Mesodermal cell (in vitro differentiated cells): Measurements from ENCODE around the gene PKNOX2.
A peak's percentile ranks its signal among the peaks of the same experiment; 100 is the strongest.

Source experiments
- H3K27ac ChIP-seq: 2 replicates; pipeline ENCODE4 v1.7.0; 2013; ENCODE audit warnings: mild to moderate bottlenecking, low read depth, low read length, moderate library complexity; ENCODE audit not compliant: severe bottlenecking
- H3K36me3 ChIP-seq: 2 replicates; pipeline ENCODE4 v1.7.1; 2013; ENCODE audit warnings: mild to moderate bottlenecking, low read length, moderate library complexity; ENCODE audit not compliant: control insufficient read depth, insufficient read depth
- H3K4me1 ChIP-seq: one replicate; pipeline ENCODE4 v1.7.1; 2013; ENCODE audit warnings: mild to moderate bottlenecking, low read length; ENCODE audit not compliant: insufficient read depth, control insufficient read depth, poor library complexity, severe bottlenecking
- H3K4me3 ChIP-seq: 2 replicates; pipeline ENCODE4 v1.7.0; 2013; ENCODE audit warnings: low read length, control low read depth, mild to moderate bottlenecking; ENCODE audit not compliant: insufficient read depth, poor library complexity, severe bottlenecking; ENCODE audit errors: extremely low read depth
- H3K9me3 ChIP-seq: 2 replicates; pipeline ENCODE4 v1.7.1; 2013; ENCODE audit warnings: mild to moderate bottlenecking, low read length, moderate library complexity; ENCODE audit not compliant: control insufficient read depth
- WGBS, 2 experiments: methylation state at CpG; one replicate each; pipeline ENCODE4 v1.1.5; 2013; ENCODE audit warnings: missing lambda C conversion rate in 2 of 2; ENCODE audit not compliant: insufficient coverage in 2 of 2; 5-methylcytosine and 5-hydroxymethylcytosine counted together

Gene PKNOX2

DNA sequence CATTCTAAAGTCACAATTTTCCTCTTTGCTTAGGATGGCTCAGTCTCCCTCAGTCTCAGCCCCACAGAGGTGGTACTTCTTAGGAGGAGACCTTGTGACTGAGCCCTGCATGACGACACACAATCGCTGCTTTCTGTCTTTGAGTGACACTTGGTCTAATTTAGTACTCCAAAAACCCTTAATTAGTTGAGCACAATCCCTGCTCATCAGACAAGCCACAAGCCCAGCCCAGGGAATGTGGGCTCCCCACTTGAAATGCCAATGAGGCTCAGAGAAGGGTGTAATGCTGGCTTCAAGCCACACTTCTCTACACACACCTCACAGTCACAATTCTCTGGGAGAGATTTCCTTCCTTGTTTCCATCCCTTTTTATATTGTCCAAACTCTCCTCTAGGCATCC lies 229.7 kb downstream of the PKNOX2 start:
- no peak overlapping the region for H3K27ac ChIP-seq

DNA sequence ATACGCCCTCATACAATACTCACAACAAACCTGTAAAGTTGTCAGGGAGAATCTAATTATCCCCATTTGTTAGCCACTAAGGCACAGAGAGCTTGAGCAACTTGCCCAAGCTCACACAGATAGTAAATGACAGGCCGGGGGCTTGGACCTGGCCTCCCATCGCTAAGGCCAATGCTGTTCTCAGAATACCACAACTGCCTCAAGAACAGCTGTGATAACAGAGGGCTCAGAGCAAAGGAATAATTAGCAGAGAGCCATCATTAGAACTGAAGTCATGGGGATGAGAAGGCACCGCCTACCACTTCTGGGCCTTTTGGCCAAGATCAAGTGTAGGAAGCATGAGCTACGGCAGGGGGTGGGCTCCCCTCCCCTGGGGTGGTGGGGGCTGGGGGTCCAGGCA lies 232.9 kb downstream of the PKNOX2 start:
- peaks cover 13% of the 10 kb centered on the region for H3K4me1 ChIP-seq
- no peaks in the 10 kb centered on the region for H3K9me3 ChIP-seq
- H3K4me3 ChIP-seq: no peak overlapping the region
- H3K36me3 ChIP-seq: no peaks in the 10 kb centered on the region
- 89 to 93% methylated on average over 3 to 4 of the region's 5 CpGs for WGBS, 2 experiments
- no peak overlapping the region for H3K27ac ChIP-seq

More for the DNA sequence above, 229.7 kb downstream of the PKNOX2 start:
- 85 to 94% methylated on average over 2 of the region's 2 CpGs for WGBS, 2 experiments
- H3K4me1 ChIP-seq: peaks cover 12% of the 10 kb centered on the region
- no peaks in the 10 kb centered on the region for H3K36me3 ChIP-seq
- no peaks in the 10 kb centered on the region for H3K9me3 ChIP-seq
- H3K4me3 ChIP-seq: no peak overlapping the region

DNA sequence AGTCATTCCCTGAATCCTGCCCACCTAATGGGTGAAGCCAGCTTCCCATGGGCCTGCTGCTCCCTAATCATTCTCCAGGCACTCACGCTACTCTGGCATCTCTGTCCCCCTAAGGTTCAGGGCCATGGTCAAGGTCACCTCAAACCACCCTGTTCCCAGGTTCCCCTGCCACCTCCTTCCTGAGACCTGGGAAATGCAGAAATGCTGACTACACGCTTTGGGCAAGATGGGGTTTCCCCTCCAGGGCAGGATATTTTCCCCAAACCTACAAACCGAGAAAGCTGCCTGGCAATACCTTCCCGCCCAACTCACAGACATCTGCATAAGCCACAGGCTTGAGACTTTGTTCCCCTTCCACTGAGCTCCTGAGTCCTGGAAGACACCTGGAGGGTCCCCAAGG lies 233.9 kb downstream of the PKNOX2 start:
- Histone ChIP-seq H3K4me3 (no peak overlapping the region), H3K9me3 (no peaks in the 10 kb centered on the region), H3K27ac (no peak overlapping the region), H3K4me1 (peaks cover 14% of the 10 kb centered on the region), H3K36me3 (no peaks in the 10 kb centered on the region)
- WGBS, 2 experiments: 92 to 94% methylated on average over 2 to 3 of the region's 4 CpGs

DNA sequence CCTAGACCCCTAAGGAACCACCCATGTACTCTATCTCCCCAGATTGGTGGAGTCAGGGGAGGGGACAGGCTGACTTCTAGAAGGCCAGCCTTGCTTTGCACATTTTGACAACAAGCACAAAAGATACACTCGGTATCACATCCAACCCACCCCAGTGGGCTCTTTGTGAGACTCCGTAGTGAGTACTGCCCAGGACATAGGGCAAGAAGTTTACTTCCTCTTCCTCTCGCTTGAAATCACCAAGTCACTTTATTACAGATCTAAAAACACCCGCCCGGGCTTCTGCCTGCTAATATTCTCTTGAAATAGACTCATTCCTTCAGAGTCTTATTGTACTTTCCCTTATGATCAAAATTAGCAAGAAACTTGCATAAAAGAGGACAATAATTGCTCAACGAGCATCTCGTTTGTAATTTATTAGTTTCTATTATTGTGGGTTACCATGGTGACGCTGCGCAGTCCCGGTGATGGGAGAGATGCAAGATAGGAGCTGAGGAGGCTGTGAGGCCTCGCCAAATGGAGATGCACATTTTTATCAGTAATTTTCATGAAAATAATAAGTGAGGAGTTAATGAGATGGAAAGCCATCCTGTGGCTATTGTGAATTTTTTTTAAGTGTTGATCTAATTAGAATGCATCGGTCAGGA lies 234.6 kb downstream of the PKNOX2 start:
- H3K9me3 ChIP-seq: no peaks in the 10 kb centered on the region
- H3K27ac ChIP-seq: no peak overlapping the region
- H3K4me1 ChIP-seq: peaks cover 18% of the 10 kb centered on the region
- H3K4me3 ChIP-seq: no peak overlapping the region
- 95 to 96% methylated on average over 11 to 12 of the region's 12 CpGs for WGBS, 2 experiments
- H3K36me3 ChIP-seq: no peaks in the 10 kb centered on the region

DNA sequence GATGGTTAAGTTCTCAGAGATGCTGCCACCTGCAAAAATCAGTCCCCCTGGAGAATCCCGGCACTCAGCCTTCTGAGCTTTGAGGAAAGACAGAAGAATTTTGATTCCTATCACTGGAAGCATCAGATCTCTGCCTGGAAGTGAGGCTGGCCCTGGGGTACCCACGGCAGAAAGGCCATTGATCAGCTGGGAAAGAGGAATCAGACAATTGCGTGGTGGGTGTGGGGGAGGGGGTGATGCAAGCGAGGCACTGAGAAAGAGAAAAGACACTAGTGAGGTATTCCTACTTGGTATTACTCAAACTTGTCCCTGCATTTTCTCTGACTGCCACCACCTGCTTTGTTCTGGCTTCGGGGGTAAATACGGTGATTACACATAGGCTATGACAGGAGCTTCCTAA lies 235.4 kb downstream of the PKNOX2 start:
- Histone ChIP-seq H3K4me3 (no peak overlapping the region), H3K9me3 (no peaks in the 10 kb centered on the region), H3K36me3 (no peaks in the 10 kb centered on the region), H3K27ac (no peak overlapping the region), H3K4me1 (peaks cover 26% of the 10 kb centered on the region)
- WGBS, 2 experiments: 82 to 84% methylated on average over 4 to 6 of the region's 6 CpGs

DNA sequence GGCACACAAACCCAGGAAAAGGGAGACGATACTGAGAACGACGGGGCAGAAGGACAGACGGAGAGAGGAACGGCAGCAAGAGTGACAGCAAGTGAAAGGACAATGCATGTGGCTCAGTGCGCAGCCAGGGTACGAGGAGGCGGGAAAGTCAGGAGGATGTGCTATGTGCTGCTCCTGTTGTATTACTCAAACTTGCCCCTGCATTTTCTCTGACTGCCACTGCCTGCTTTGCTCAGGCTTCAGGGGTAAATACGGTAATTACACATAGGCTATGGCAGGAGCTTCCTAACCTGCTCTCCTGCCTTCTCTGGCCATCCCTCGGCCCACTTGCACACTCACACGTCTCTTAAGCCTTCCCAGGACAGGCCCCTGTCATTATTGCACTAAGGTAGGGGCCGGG lies 236.7 kb downstream of the PKNOX2 start:
- WGBS, 2 experiments: 75 to 82% methylated on average over 11 to 12 of the region's 12 CpGs
- Histone ChIP-seq H3K36me3 (no peaks in the 10 kb centered on the region), H3K4me3 (no peak overlapping the region), H3K4me1 (peaks cover 26% of the 10 kb centered on the region), H3K9me3 (no peaks in the 10 kb centered on the region), H3K27ac (no peak overlapping the region)

DNA sequence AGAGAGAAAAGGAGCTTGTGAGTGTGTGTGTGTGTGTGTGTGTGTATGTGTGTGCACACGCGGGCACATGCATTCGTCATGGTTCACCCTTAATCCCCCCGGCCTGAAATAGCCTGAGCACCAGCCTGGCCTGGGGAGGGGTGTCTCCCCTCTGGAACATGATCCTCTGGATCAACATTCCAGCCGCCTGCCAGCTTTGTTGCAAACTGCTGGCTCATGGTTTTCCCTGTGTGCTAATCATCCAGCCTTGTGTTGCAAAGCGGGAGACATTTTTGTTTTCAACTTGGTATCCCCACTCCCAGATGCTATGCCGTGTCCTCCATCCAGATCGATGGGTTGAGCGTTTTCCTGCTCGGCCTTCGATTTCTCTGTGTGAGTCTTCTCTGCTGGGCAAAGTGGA lies 237.2 kb downstream of the PKNOX2 start:
- no peaks in the 10 kb centered on the region for H3K9me3 ChIP-seq
- H3K4me3 ChIP-seq: no peak overlapping the region
- H3K27ac ChIP-seq: no peak overlapping the region
- no peaks in the 10 kb centered on the region for H3K36me3 ChIP-seq
- H3K4me1 ChIP-seq: peaks cover 26% of the 10 kb centered on the region
- WGBS, 2 experiments: 80 to 89% methylated on average over 4 to 11 of the region's 11 CpGs

DNA sequence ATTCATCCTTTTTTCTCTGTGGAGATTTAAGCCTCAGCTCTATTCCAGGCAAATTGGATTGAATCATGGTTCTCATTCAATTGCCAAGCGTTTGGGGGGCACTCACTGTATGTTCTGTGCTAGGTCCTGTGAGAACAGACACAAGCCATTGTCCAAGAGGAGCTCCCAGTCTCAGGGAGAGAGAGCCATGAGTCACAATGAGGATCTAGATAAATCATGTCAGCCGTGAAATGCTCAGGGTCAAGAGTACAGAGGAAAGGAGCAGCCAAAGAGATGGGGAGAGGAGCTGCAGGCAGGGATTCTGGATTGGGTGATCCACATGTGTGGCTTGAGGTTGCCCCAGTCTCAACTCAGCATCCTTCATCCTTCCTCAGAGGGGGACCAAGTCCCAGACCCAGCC lies 237.9 kb downstream of the PKNOX2 start:
- 95 to 100% methylated on average over 2 of the region's 2 CpGs for WGBS, 2 experiments

DNA sequence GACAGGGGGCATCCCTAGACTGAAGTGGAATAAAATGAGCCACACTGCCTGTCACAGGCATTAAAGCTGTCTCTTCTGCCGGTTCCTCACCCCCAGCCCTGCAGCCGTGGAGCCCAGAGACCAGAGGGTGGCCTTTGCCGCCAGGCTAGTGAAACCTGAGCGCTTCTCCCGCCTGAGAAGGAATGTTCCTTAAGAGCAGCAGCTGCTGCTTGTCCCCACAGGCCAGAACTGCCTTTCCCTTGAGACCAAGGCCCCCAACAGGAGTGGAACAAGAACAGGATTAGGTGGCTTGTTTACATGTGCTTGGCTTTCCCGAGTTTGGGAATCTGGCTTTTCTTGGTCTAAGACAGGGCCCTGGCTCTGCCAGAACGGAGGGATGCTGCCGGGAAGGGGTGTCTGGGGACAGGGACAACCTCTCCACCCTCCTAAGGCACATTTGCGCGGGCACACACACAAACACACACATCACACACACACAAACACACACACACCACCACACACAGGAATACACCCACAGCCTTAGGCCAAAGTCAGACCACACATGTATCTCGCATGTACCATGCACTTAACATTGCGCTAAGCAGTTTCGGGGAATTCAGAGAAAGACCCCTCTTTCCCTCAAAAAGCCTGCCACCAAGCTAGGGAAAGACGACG lies 239.7 kb downstream of the PKNOX2 start:
- H3K36me3 ChIP-seq: no peaks in the 10 kb centered on the region
- 60 to 73% methylated on average over 10 to 11 of the region's 15 CpGs for WGBS, 2 experiments
- H3K9me3 ChIP-seq: no peaks in the 10 kb centered on the region
- no peak overlapping the region for H3K4me3 ChIP-seq
- peak overlapping the region; percentile 10 for H3K27ac ChIP-seq
- H3K4me1 ChIP-seq: peaks cover 26% of the 10 kb centered on the region

More for the DNA sequence above, 237.9 kb downstream of the PKNOX2 start:
- Histone ChIP-seq H3K4me1 (peaks cover 26% of the 10 kb centered on the region), H3K27ac (no peak overlapping the region), H3K9me3 (no peaks in the 10 kb centered on the region), H3K4me3 (no peak overlapping the region), H3K36me3 (no peaks in the 10 kb centered on the region)

DNA sequence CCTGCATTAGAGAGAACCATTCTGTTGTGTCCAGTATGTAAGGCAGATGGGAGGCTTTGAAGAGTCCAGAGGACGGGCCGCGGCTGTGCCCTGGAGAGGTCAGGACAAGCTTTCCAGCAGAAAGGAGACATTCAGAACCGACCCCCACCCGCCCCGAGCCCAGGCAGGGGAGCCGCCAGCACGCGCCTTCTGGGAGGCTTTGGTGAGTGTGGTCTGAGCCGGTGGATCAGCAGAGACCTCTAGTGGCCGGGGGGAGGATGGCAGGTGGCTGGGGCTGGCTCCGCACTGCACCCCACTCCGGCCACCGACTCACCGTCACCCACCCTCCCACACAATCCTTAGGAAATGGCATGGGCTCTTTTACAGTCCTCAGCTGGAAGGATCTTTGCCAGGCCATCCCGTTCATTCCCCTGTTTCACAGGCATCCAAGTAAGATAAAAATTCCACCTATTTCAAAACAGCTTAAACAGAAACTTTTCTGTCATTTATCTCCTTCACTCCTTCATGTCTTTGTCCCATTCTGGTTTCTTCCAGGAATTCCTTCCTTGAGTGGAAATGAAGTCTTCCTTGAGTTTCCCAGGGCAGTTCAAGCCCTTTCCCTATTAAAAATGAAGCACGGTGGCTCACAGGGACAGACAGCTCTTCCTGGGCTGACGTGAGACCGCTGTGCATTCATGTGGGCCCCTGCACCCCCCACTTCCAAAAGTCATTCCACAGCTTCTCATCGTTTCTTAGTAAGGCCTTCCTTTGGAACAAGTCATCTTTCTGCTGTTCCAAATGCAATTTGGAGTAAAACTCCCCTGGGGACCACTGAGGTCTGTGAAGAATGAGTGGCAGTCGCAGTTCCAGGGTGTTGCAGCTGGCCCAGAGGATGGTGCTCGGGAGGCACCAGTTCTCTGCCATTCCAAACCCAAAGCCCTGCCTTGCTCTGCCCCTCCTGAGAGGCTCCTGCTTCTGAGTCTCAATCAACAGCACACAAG lies 240.6 kb downstream of the PKNOX2 start:
- Histone ChIP-seq H3K9me3 (no peaks in the 10 kb centered on the region), H3K36me3 (no peaks in the 10 kb centered on the region), H3K4me1 (peaks cover 30% of the 10 kb centered on the region), H3K27ac (no peak overlapping the region), H3K4me3 (no peak overlapping the region)
- WGBS, 2 experiments: 27 to 35% methylated on average over 15 of the region's 22 CpGs
